Neuronal stem cell (in vitro differentiated cells): ENCODE data around the gene SEMA3G.
A peak's percentile ranks its signal among the peaks of the same experiment; 100 is the strongest.

Source experiments
- DNase-seq: peaks from one replicate; pipeline ENCODE4 v3.0.0-alpha.2; 2013; ENCODE audit warnings: low spot score
- H2AFZ ChIP-seq: one replicate; pipeline ENCODE4 v1.6.1; 2013; ENCODE audit warnings: mild to moderate bottlenecking, low read length, inconsistent platforms
- H2AK5ac ChIP-seq: 2 replicates; pipeline ENCODE4 v1.6.1; 2013; ENCODE audit warnings: low read depth, mild to moderate bottlenecking, inconsistent platforms, low read length, moderate library complexity, mixed read lengths
- H2BK120ac ChIP-seq: 2 replicates; pipeline ENCODE4 v1.6.1; 2013; ENCODE audit warnings: low read depth, mild to moderate bottlenecking, inconsistent platforms, low read length, moderate library complexity, mixed read lengths
- H2BK12ac ChIP-seq: one replicate; pipeline ENCODE4 v1.6.1; 2013; ENCODE audit warnings: low read length, inconsistent platforms
- H2BK15ac ChIP-seq: 2 replicates; pipeline ENCODE4 v1.6.1; 2013; ENCODE audit warnings: mild to moderate bottlenecking, low read length, inconsistent platforms, mixed read lengths
- H2BK5ac ChIP-seq: one replicate; pipeline ENCODE4 v1.6.1; 2013; ENCODE audit warnings: inconsistent platforms, mild to moderate bottlenecking, low read length, moderate library complexity
- H3K14ac ChIP-seq: one replicate; pipeline ENCODE4 v1.6.1; 2013; ENCODE audit warnings: low read length, inconsistent platforms
- H3K18ac ChIP-seq: 2 replicates; pipeline ENCODE4 v1.6.1; 2013; ENCODE audit warnings: low read length, inconsistent platforms
- H3K23ac ChIP-seq: 2 replicates; pipeline ENCODE4 v1.6.1; 2013; ENCODE audit warnings: low read depth, mild to moderate bottlenecking, mixed read lengths, low read length, inconsistent platforms; ENCODE audit not compliant: poor library complexity
- H3K27ac ChIP-seq: replicated peaks from 3 replicates; pipeline ENCODE4 v1.5.1; 2013; ENCODE audit warnings: low read length, inconsistent platforms
- H3K27me3 ChIP-seq, 3 experiments: 2 replicates each; pipeline ENCODE4 v1.6.1; 2013; ENCODE audit warnings: low read length in 3 of 3, mild to moderate bottlenecking in 2 of 3, inconsistent platforms in 1 of 3, low read depth in 1 of 3, mixed read lengths in 1 of 3, moderate library complexity in 1 of 3; ENCODE audit not compliant: control insufficient read depth in 3 of 3, insufficient read depth in 3 of 3
- H3K36me3 ChIP-seq, 2 donors: replicated peaks in 1 of 2; 2 replicates each; pipeline ENCODE4 v1.6.1; 2013; ENCODE audit warnings: low read length in 2 of 2; ENCODE audit not compliant: control insufficient read depth in 2 of 2, insufficient read depth in 2 of 2
- H3K4ac ChIP-seq: 2 replicates; pipeline ENCODE4 v1.6.1; 2013; ENCODE audit warnings: inconsistent platforms, mild to moderate bottlenecking, low read length, moderate library complexity
- H3K4me1 ChIP-seq, 2 donors: 1 replicate in 1 of 2; 2 replicates in 1 of 2; pipeline ENCODE4 v1.6.1; 2013; ENCODE audit warnings: low read length in 2 of 2, low read depth in 1 of 2; ENCODE audit not compliant: control insufficient read depth in 2 of 2, insufficient read depth in 1 of 2
- H3K4me2 ChIP-seq: one replicate; pipeline ENCODE4 v1.6.1; 2013; ENCODE audit warnings: mild to moderate bottlenecking, low read length, inconsistent platforms; ENCODE audit not compliant: insufficient read depth, poor library complexity, severe bottlenecking
- H3K4me3 ChIP-seq, 2 donors: 2 replicates each; pipeline ENCODE4 v1.5.1; 2013; ENCODE audit warnings: low read length in 2 of 2, mild to moderate bottlenecking in 2 of 2, inconsistent platforms in 1 of 2, moderate library complexity in 1 of 2
- H3K79me1 ChIP-seq: one replicate; pipeline ENCODE4 v1.6.1; 2013; ENCODE audit warnings: low read depth, mild to moderate bottlenecking, inconsistent platforms, low read length, moderate library complexity
- H3K9ac ChIP-seq: one replicate; pipeline ENCODE4 v1.6.1; 2013; ENCODE audit warnings: mild to moderate bottlenecking, low read depth, low read length, inconsistent platforms; ENCODE audit not compliant: poor library complexity
- H3K9me3 ChIP-seq, 2 donors: replicated peaks in 1 of 2; 2 replicates each; pipeline versions ENCODE3 to v1.6.1; 2013; ENCODE audit warnings: low read length in 2 of 2, mild to moderate bottlenecking in 2 of 2, inconsistent platforms in 1 of 2, low read depth in 1 of 2, mixed read lengths in 1 of 2, moderate library complexity in 1 of 2; ENCODE audit not compliant: control insufficient read depth in 2 of 2, insufficient read depth in 1 of 2
- H4K8ac ChIP-seq: one replicate; pipeline ENCODE4 v1.6.1; 2013; ENCODE audit warnings: low read depth, mild to moderate bottlenecking, inconsistent platforms, low read length, moderate library complexity
- H4K91ac ChIP-seq: one replicate; pipeline ENCODE4 v1.6.1; 2013; ENCODE audit warnings: low read length, low read depth, mild to moderate bottlenecking, inconsistent platforms; ENCODE audit not compliant: poor library complexity
- WGBS, 2 donors: extraction: QIAGEN DNeasy Blood & Tissue Kit; methylation state at CpG; one replicate each; pipeline ENCODE4 v1.1.7; 2013; ENCODE audit warnings: missing lambda C conversion rate in 2 of 2, mixed read lengths in 1 of 2; ENCODE audit not compliant: insufficient read length in 2 of 2, insufficient replicate concordance in 1 of 2; ENCODE audit errors: extremely low coverage in 2 of 2; 5-methylcytosine and 5-hydroxymethylcytosine counted together

The SEMA3G gene

DNA sequence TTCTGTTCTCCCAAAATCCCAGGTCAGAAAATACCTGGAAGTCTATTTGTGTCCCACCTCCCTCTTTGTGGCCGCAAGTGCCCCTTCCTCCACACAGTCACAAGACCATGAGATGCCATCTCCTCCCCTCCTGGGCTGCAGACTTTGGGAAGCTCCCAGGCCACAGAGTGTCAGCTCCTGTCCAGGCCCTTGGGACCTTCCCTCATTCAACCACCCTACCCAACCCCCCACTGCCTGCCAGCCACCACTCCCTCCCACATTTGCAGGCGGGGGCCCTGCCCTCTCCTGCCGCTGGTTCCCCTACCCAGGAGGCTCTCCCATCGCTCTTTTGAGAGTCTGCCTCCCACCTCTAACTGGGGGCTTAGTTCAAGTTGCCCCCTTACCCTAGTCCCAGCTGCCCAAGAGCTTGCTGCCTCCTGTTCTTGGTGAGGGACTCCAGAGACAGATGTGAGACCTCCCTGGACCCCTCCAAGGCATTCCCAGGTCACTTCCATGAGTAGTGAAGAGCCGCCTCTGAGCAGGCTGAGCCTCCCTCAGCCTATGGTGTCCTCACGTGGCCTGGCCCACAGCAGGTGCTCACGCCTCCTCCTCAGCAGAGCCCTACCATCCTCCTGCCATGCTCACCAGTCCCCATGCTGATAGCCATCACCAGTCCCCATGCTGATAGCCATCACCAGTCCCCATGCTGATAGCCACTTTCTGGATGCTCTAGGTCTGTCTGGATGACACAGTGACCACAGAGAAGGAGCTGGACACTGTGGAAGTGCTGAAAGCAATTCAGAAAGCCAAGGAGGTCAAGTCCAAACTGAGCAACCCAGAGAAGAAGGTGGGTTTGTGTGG is 34.4 kb upstream of the SEMA3G start:
- Histone ChIP-seq H2BK5ac (no peak overlapping the region), H2AFZ (no peak overlapping the region), H3K79me1 (no peaks in the 10 kb centered on the region), H2AK5ac (no peak overlapping the region), H3K4me1 (peaks cover 4 to 11% of the 10 kb centered on the region in 2 donors), H3K27ac (no peak overlapping the region), H3K4ac (no peak overlapping the region), H3K18ac (no peak overlapping the region), H3K27me3 (no peaks in the 10 kb centered on the region), H2BK15ac (no peak overlapping the region), H3K9ac (no peak overlapping the region), H3K36me3 (peaks cover 67 to 97% of the 10 kb centered on the region in 2 donors), H4K91ac (no peak overlapping the region), H2BK12ac (no peak overlapping the region), H3K23ac (no peak overlapping the region), H3K14ac (no peak overlapping the region), H3K4me2 (no peak overlapping the region), H3K4me3 (no peak overlapping the region), H4K8ac (no peak overlapping the region), H2BK120ac (no peak overlapping the region), H3K9me3 (no peaks in the 10 kb centered on the region)
- WGBS, 2 donors: no CpG with 5 or more reads among the region's 7 CpGs
- no peak for DNase-seq

DNA sequence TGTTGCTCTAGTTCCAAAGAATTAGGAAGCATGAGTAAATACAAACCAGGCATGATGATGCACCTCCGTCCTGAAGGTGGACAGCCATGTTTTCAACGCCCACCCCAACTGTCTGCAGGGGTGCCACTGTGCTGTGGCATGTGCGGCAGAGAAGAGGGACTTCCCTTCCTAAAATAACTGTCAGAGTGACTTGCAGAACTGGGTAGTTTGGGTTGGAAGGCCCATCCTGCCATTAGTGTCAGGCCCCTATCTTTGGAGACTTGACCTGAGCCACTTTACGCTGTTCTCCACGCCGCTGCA is 32.8 kb upstream of the SEMA3G start:
- no peak overlapping the region for H3K9ac ChIP-seq
- no peak overlapping the region for H3K4me2 ChIP-seq
- no peak overlapping the region for H3K18ac ChIP-seq
- H3K23ac ChIP-seq: no peak overlapping the region
- no peak overlapping the region for H3K4ac ChIP-seq
- no peak overlapping the region for H2BK15ac ChIP-seq
- H3K4me1 ChIP-seq: no peaks in the 10 kb centered on the region
- no peak overlapping the region for H3K27ac ChIP-seq
- peaks cover 78 to 97% of the 10 kb centered on the region in 2 donors for H3K36me3 ChIP-seq
- no peak overlapping the region for H2AFZ ChIP-seq
- H4K8ac ChIP-seq: no peak overlapping the region
- no CpG with 5 or more reads among the region's 6 CpGs for WGBS, 2 donors
- DNase-seq: no peak
- H3K9me3 ChIP-seq: peaks cover 0 to 2% of the 10 kb centered on the region in 2 donors
- no peak overlapping the region for H3K4me3 ChIP-seq
- H3K14ac ChIP-seq: no peak overlapping the region
- no peak overlapping the region for H2AK5ac ChIP-seq
- no peak overlapping the region for H2BK5ac ChIP-seq
- H4K91ac ChIP-seq: no peak overlapping the region
- H3K27me3 ChIP-seq: no peaks in the 10 kb centered on the region
- no peak overlapping the region for H2BK120ac ChIP-seq
- no peaks in the 10 kb centered on the region for H3K79me1 ChIP-seq
- no peak overlapping the region for H2BK12ac ChIP-seq

DNA sequence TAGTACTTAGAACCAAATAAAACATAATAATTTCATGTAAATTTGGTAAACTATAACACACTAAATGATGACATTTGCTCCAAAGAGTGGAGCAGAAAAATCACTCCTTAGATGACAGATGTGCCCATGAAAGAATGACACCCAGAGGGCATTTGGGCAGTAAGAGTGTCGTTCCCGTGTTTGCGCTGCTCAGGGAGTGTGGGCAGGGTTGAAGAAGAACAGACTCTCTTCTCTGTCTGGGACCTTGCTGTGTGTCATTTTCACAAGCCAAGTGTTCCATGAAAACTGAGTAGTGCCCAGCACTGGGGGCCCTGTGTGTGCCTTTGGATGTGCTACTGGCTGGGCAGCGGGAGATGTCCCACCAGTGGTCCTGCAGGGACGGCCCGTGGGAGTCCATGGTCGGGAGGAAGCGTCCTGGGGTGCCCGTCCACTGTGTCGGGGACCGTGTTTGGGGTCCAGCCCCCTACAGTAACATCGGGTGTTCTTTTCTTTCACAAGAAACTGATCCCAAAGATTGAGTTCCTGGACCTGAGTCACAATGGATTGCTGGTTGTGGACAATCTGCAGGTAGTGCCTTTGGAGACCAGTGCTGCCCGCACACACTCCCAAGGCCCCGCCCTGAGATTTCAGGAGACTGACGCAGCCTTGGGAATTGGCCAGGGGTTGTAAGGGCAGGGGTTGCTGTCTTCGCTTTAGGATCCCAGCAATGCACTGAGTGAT is 32.3 kb upstream of the SEMA3G start:
- no peak overlapping the region for H2BK15ac ChIP-seq
- WGBS, 2 donors: no CpG with 5 or more reads among the region's 16 CpGs
- no peak overlapping the region for H3K4ac ChIP-seq
- no peaks in the 10 kb centered on the region for H3K27me3 ChIP-seq
- peaks cover 0 to 2% of the 10 kb centered on the region in 2 donors for H3K9me3 ChIP-seq
- H3K4me3 ChIP-seq: no peak overlapping the region
- H3K4me2 ChIP-seq: no peak overlapping the region
- no peak overlapping the region for H2BK12ac ChIP-seq
- no peaks in the 10 kb centered on the region for H3K79me1 ChIP-seq
- H4K8ac ChIP-seq: no peak overlapping the region
- no peak overlapping the region for H3K23ac ChIP-seq
- H2BK5ac ChIP-seq: no peak overlapping the region
- H3K18ac ChIP-seq: no peak overlapping the region
- no peak overlapping the region for H2AK5ac ChIP-seq
- H4K91ac ChIP-seq: no peak overlapping the region
- H3K4me1 ChIP-seq: no peaks in the 10 kb centered on the region
- H2AFZ ChIP-seq: no peak overlapping the region
- H3K27ac ChIP-seq: no peak overlapping the region
- peaks cover 76 to 97% of the 10 kb centered on the region in 2 donors for H3K36me3 ChIP-seq
- no peak overlapping the region for H3K9ac ChIP-seq
- no peak for DNase-seq
- H2BK120ac ChIP-seq: no peak overlapping the region
- H3K14ac ChIP-seq: no peak overlapping the region

DNA sequence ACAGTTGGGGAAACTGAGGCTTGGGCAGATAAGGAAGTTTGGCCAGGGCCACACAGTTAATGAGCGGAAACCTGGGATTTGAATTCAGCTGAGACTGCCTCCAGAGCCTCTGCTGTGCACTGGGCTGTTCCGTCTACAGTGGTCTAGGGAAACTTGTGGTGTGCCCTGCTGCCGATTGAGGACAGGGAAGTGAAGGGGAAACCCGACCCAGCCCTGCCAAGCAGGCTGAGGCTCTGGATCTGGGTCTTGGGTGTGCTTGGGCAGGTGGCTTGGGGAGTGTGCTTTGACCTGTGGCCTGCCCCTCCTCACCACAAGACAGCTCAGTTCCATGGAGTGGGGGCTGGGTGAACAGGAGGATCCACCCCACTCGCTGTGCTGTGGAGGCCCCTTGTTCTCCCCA is 28.1 kb upstream of the SEMA3G start:
- Histone ChIP-seq H2AK5ac (no peak overlapping the region), H2BK120ac (no peak overlapping the region), H3K36me3 (peaks cover 50 to 91% of the 10 kb centered on the region in 2 donors), H3K27me3 (no peaks in the 10 kb centered on the region), H3K14ac (no peak overlapping the region), H2BK15ac (no peak overlapping the region), H3K79me1 (peaks cover 7% of the 10 kb centered on the region), H3K9ac (no peak overlapping the region), H3K9me3 (peaks cover 0 to 2% of the 10 kb centered on the region in 2 donors), H3K4me3 (no peak overlapping the region), H3K4me2 (no peak overlapping the region), H3K4me1 (no peaks in the 10 kb centered on the region), H4K8ac (no peak overlapping the region), H3K18ac (no peak overlapping the region), H2AFZ (no peak overlapping the region), H4K91ac (no peak overlapping the region), H3K4ac (no peak overlapping the region), H3K23ac (no peak overlapping the region), H2BK5ac (no peak overlapping the region), H3K27ac (no peak overlapping the region), H2BK12ac (peak overlapping the region; percentile 26)
- no peak for DNase-seq
- no CpG with 5 or more reads among the region's 5 CpGs for WGBS, 2 donors
